GM18951 (cell line): ENCODE data around the gene SRP72.

Source experiments
- POLR2A ChIP-seq: IDR thresholded peaks from 4 replicates; pipeline ENCODE4 v1.6.1; 2011; ENCODE audit warnings: mild to moderate bottlenecking; ENCODE audit not compliant: insufficient read length, insufficient read depth; ENCODE audit errors: extremely low read depth
- in situ Hi-C: fragments of 300-500 bp; cut with MboI; formaldehyde crosslinking; loops from one replicate; pipeline ENCODE4 v1.12.0; 2022; ENCODE audit warnings: low sequenced_read_pairs, mixed read lengths, inconsistent platforms; ENCODE audit not compliant: unreplicated experiment

Gene SRP72

DNA sequence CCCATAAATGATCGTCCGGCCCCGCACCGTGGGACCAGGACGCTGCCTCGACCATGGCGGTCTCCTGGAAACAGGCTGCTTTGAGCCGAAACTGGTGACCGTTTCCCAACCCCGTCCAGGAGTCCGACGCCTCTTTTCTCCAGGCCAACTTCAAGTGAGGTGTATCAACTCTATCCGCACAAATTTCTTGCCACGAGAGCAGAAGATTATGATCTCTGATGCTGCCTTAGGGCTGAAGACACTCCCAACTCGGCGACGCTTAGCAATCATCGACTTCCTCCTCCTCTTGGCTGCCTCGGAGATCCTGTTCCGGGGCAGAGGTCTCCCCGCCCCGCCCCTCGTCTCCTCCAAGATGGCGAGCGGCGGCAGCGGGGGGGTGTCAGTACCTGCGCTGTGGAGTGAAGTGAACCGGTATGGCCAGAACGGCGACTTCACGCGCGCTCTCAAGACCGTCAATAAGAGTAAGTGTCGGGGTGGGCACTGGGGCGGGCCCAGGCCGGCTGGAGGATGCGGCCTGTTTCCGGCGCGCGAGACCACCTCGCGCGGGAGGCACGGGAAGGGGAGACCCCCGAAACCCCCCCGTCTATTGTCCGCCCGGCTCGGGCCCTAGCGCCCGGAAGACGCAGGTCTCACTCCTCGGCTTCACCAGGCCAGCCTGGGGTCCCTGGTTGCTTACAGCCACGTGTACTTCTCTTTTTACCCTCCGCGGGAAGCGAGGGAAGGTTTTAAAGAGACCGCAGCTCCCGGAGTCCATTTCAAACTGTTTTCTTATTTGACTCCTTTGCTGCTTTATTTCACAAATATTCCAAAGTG is at the start of gene SRP72:
Gene SRP72 (plus strand): TSS at position 334 of the 813 bp plus-strand sequence. CDS start 19 bp downstream, at position 353.
- in situ Hi-C loops, result no loop called here
- peak; percentile 84 for TF ChIP-seq POLR2A

DNA sequence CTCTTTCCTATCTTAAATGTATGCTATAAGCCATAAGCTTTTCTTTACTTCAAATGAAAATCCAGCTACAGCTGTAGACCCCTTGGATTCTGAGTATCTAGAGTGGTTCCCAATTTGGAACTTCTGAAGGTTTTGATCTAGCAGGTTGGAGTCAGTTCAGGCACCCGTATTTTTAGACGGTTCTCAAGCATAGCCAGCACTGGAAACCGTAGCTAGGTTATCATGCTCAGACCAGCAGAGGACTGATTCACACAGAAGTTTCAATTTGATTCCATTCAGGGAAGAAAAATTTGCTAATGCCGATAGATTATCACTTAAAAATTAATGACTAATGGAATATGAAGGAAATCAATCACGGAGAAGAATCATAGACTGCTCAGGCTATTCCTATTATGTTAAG is 43.2 kb upstream of the SRP72 start:
- in situ Hi-C loops, result no loop called here
- TF ChIP-seq POLR2A, result no peak

GRCh38 chr4:56424697-56425514 is 42.5 kb upstream of the SRP72 start:
- in situ Hi-C loops, result no loop called here
- TF ChIP-seq POLR2A, result no peak

DNA sequence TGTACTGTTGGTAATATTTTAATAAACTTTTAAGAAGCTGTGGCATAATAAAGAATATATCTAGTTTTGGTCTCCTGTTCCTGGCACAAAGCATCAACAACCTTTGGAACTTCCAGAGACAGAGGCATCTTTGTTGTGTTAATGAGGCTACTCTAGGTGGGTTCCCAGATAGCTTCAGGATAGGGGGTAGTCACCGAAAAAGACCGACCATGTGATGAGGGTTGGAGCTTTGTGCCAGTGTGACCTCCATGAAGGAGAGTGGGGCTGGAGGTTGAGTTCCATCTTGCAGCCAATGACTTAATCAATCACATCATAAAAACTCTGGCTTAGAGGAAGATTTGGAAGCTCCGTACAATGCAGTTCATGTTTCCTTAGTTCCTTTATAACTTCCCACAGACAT is 41.9 kb upstream of the SRP72 start:
- in situ Hi-C loops, result no loop called here
- TF ChIP-seq POLR2A, result no peak

DNA sequence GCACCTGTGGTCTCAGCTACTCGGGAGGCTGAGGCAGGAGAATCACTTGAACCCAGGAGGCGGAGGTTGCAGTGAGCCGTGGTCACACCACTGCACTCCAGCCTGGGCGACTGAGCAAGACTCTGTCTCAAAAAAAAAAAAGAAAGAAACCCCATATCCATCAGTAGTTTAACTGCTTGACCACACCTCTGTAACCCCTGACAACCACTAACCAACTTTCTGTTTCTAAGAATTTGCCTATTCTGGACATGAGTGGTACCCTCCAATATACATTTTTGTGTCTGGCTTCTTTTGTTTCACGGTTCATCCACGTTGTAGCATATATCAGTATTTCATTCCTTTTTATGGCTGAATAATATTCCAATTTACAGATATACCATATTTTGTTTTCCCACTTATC is 41.1 kb upstream of the SRP72 start:
- in situ Hi-C loops, result no loop called here
- TF ChIP-seq POLR2A, result no peak

GRCh38 chr4:56427179-56427578 is 40.2 kb upstream of the SRP72 start:
- in situ Hi-C loops, result no loop called here

DNA sequence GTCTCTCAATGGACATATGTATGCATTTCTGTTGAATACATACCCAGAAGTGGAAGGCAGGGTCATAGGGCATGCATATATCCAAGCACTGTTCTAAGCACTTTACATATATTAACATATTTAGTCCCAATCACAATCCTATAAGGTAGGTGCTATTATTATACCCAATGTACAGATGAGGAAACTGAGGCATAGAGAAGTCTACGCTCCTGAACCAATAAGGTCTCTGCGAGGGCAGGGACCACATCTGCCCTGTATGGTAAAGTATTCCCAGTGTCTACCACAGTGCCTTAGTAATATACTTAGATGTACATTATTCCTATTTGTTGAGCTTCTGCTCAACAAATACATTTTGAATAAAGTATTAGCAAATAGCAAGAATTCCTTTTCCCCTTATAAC is 37.2 kb upstream of the SRP72 start:
- in situ Hi-C loops, result no loop called here
- TF ChIP-seq POLR2A, result no peak

More at GRCh38 chr4:56427179-56427578, 40.2 kb upstream of the SRP72 start:
- TF ChIP-seq POLR2A, result no peak

DNA sequence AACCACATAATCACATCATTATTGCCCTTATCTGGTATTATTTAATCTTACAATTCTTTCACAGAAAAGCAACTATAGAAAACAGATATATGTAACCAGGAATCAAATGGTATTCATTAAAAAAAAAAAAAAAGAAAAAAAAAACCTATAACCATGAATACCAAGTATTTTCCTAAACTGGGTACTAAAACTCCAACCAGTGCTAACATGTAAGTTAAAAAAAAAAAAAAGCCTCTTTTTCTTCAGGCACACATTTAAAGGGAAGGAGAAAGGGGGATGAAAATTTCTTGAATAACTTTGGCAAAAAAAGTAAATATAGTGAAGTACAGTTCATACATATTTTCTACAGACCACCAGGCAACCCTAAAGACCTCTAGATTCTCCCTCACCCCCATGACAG is 34.1 kb upstream of the SRP72 start:
- in situ Hi-C loops, result no loop called here
- no peak for TF ChIP-seq POLR2A

DNA sequence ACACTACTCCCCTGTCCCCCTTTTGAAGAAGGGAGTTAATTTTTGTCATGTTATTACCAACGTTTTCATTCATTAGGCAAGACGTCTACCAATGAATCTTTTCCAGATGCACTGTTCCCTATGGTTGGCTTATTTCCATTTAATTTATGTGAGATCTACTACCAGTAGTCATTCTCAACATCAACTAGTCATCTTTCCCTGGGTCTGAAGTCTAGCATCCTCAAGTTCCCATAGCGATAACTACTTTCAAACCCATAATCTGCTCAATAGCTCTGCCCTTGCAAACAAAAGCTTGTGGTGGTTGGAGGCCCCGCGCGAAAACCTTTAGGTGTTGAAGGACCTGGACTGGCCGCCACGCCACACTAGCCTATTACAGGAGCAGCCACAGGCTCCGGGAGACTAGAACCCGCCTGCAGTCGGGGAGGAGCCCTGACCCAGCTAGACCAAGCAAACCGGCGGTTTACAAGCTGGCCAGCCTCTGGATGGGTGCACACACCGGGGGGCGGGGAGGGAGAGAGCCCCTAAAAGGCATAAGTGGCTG is 32.7 kb upstream of the SRP72 start:
- in situ Hi-C loops, result no loop called here
- TF ChIP-seq POLR2A, result no peak

- in situ Hi-C loops, result no loop called here
- TF ChIP-seq POLR2A, result peak; percentile 86
Observed at GRCh38 chr4:56435140-56435926, 32.1 kb upstream of the SRP72 start, which contains the start of gene PPAT. Gene PPAT (minus strand): TSS chr4:56435615. CDS start chr4:56435477, 138 bp downstream.

DNA sequence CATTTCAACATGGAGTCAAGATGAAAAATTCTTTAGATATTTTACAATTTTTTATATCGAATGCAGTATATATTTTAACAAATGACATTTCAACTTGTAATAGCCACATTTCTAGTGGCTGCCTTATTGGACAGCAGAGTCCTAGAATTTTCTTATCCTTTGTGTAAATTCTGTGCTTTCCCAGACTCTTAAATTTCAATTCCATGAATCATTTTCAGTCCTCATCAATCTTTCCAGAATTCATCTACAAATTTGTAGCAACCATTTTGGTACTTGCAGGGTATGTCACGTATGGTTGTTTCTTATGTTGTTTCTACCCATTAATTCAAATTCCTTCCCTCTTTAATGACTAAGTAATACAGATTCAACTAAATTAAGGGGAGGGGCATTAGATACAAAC is 28.7 kb upstream of the SRP72 start:
- in situ Hi-C loops, result no loop called here
- TF ChIP-seq POLR2A, result no peak

- in situ Hi-C loops, result no loop called here
- no peak for TF ChIP-seq POLR2A
Observed at GRCh38 chr4:56440983-56441382, 26.4 kb upstream of the SRP72 start.

- in situ Hi-C loops, result no loop called here
- TF ChIP-seq POLR2A, result no peak
Observed at GRCh38 chr4:56444719-56445118, 22.7 kb upstream of the SRP72 start.
